Mesothelial cell of epicardium (in vitro differentiated cells): ENCODE data around the gene E2F4. TPM values are rescaled to one million over a fixed set of nuclear protein-coding genes. Genes with fewer than 3 reads are reported as not detected.

Source experiments
- DNase-seq, 2 experiments: peaks; one replicate each; pipeline ENCODE4 v3.0.0; 2021; ENCODE audit warnings: low spot score in 2 of 2; ENCODE audit not compliant: unreplicated experiment in 2 of 2
- H3K27ac Mint-ChIP-seq: 2 replicates; pipeline ENCODE4 v1.8.0; 2021; ENCODE audit warnings: mixed read lengths
- H3K27me3 Mint-ChIP-seq: 2 replicates; pipeline ENCODE4 v1.8.0; 2021; ENCODE audit warnings: low read depth, mixed read lengths
- H3K36me3 Mint-ChIP-seq: 2 replicates; pipeline ENCODE4 v1.8.0; 2021; ENCODE audit warnings: mixed read lengths
- H3K4me1 Mint-ChIP-seq: 2 replicates; pipeline ENCODE4 v1.8.0; 2021; ENCODE audit warnings: mixed read lengths
- H3K4me3 Mint-ChIP-seq: 2 replicates; pipeline ENCODE4 v1.8.0; 2021; ENCODE audit warnings: mild to moderate bottlenecking, moderate library complexity, mixed read lengths
- H3K9me3 Mint-ChIP-seq: 2 replicates; pipeline ENCODE4 v1.8.0; 2021; ENCODE audit warnings: mixed read lengths
- total RNA-seq: library from RNA; stranded (reverse); gene quantifications from 3 replicates; pipeline ENCODE4 v1.2.1, GENCODE V29; 2021
- TF ChIP-seq, protein P1 (sequence below): fragments of 200-600 bp; sonication (generic); IDR thresholded peaks from one replicate; pipeline ENCODE4 v1.5.0; 2021; ENCODE audit warnings: antibody characterized with exemption; ENCODE audit not compliant: unreplicated experiment

The E2F4 gene
- total RNA-seq, 1 donor from 2014 or later, result 80.2 TPM

DNA sequence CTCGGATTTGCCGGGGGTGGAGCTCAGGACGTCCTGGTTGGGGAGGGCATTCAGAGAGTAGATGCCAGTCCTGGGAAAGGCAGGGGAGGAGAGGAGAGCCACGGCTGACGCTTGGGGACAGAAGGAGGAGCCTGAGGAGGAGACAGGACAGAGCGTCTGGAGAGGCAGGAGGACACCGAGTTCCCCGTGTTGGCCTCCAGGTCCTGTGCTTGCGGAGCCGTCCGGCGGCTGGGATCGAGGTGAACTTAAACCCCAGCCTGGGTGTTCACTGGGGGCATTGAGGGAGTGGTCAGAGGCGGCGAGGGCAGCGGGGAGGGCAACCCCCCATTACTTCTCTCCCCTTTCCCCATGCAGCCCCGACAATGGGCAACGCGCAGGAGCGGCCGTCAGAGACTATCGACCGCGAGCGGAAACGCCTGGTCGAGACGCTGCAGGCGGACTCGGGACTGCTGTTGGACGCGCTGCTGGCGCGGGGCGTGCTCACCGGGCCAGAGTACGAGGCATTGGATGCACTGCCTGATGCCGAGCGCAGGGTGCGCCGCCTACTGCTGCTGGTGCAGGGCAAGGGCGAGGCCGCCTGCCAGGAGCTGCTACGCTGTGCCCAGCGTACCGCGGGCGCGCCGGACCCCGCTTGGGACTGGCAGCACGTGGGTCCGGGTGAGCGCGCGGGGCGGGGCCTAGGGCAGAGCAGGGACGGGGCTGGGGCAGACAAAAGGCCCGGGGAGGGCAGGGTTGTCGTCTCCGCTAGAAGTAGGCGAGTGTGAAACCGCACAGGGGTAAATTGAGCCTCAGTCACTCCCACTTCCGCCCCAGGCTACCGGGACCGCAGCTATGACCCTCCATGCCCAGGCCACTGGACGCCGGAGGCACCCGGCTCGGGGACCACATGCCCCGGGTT, 17.9 kb upstream of the E2F4 start:
- TF ChIP-seq, protein P1, sequence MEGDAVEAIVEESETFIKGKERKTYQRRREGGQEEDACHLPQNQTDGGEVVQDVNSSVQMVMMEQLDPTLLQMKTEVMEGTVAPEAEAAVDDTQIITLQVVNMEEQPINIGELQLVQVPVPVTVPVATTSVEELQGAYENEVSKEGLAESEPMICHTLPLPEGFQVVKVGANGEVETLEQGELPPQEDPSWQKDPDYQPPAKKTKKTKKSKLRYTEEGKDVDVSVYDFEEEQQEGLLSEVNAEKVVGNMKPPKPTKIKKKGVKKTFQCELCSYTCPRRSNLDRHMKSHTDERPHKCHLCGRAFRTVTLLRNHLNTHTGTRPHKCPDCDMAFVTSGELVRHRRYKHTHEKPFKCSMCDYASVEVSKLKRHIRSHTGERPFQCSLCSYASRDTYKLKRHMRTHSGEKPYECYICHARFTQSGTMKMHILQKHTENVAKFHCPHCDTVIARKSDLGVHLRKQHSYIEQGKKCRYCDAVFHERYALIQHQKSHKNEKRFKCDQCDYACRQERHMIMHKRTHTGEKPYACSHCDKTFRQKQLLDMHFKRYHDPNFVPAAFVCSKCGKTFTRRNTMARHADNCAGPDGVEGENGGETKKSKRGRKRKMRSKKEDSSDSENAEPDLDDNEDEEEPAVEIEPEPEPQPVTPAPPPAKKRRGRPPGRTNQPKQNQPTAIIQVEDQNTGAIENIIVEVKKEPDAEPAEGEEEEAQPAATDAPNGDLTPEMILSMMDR, result no peak
- Mint-ChIP-seq H3K36me3 (peaks cover 3% of the 10 kb centered on the region), H3K27ac (no peak overlapping the region), H3K4me3 (peak overlapping the region; percentile 66), H3K9me3 (no peaks in the 10 kb centered on the region), H3K4me1 (peaks cover 46% of the 10 kb centered on the region), H3K27me3 (peaks cover 51% of the 10 kb centered on the region)
- DNase-seq, result no peak

DNA sequence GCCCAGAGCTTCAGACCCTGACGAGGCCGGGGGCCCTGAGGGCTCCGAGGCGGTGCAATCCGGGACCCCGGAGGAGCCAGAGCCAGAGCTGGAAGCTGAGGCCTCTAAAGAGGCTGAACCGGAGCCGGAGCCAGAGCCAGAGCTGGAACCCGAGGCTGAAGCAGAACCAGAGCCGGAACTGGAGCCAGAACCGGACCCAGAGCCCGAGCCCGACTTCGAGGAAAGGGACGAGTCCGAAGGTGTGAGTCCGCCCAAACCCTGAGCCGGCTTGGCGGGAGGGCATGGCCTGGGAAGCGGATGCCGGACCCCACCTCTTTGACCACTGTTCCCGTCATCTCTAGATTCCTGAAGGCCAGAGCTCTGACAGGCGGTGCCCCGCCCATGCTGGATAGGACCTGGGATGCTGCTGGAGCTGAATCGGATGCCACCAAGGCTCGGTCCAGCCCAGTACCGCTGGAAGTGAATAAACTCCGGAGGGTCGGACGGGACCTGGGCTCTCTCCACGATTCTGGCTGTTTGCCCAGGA, 17.2 kb upstream of the E2F4 start:
- Mint-ChIP-seq H3K27me3 (peaks cover 44% of the 10 kb centered on the region), H3K27ac (no peak overlapping the region), H3K36me3 (peaks cover 3% of the 10 kb centered on the region), H3K4me1 (peaks cover 41% of the 10 kb centered on the region), H3K4me3 (no peak overlapping the region), H3K9me3 (no peaks in the 10 kb centered on the region)
- no peak for DNase-seq
- TF ChIP-seq, protein P1, result no peak

DNA sequence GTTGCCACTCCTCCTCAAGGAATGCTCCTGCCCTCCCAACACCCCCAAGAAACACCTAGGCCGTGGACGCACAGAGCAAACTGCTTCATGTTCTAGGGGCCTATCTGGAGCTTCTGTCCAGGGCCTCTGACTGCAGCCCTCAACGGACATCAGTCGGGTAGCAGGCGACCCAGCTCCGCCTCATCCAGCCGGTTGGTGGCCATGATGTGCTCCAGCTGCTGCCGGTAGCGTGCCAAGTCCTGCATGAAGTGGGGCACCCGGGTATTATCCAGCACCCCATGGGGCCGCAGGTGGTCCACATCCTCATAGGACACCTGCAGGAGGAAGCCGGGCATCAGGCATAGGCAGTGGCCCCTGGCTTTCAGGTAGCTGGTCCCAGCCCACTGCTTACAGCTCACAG, 15.3 kb upstream of the E2F4 start:
- H3K4me3 Mint-ChIP-seq, result peak overlapping the region; percentile 3
- peaks cover 26% of the 10 kb centered on the region for H3K4me1 Mint-ChIP-seq
- no peak for DNase-seq
- no peak overlapping the region for H3K27ac Mint-ChIP-seq
- TF ChIP-seq, protein P1, result no peak
- peaks cover 40% of the 10 kb centered on the region for H3K27me3 Mint-ChIP-seq
- H3K9me3 Mint-ChIP-seq, result no peaks in the 10 kb centered on the region
- H3K36me3 Mint-ChIP-seq, result peaks cover 3% of the 10 kb centered on the region

DNA sequence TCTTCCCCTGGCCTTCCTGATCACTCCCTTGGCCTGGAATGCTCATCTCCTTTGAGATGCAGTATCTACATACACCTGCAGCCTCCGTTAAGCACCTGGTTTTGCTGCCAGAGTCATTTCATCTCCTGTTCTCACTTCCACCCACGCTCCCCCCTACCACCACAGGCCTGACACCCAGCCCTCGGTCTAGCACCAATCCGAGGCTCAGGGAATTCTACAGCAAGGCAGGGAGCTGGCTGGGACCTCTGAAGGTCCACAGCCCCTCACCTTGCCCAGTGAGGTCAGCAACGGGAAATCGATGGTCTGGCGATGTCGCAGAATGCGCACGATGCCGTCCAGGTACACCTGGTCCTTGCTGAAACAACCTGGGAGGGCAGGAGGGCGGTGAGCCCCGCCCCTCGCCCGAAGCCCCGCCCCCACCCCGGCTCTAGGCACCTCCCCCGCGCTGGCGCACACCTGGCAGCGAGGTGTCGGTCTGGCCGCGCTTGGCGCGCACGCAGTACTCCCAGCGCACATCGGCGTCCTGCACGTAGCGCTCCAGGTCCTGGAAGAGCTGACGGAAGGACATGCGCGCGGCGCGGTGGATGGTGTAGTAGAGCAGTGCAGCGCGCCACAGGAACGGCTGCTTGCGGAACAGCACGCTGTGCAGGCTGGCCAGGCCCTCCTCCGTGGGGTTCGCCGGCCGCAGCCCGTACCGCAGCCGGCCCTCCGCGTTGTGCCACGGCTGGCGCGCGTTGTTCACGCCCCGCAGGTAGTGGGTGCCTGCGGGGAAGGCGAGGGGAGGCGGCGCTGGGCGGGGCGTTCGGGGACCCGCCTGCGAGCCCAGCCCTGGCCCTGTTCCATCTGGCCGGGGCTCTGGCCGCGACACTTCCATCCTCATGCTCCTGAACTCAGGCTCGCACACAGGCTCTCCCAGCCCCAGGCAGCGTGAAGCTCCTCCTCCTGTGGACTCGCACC, 13.9 kb upstream of the E2F4 start:
- peak overlapping the region; percentile 58 for H3K4me3 Mint-ChIP-seq
- TF ChIP-seq, protein P1, result no peak
- H3K36me3 Mint-ChIP-seq, result peaks cover 3% of the 10 kb centered on the region
- DNase-seq, result no peak
- no peaks in the 10 kb centered on the region for H3K9me3 Mint-ChIP-seq
- H3K27me3 Mint-ChIP-seq, result peaks cover 33% of the 10 kb centered on the region
- peaks cover 24% of the 10 kb centered on the region for H3K4me1 Mint-ChIP-seq
- no peak overlapping the region for H3K27ac Mint-ChIP-seq

DNA sequence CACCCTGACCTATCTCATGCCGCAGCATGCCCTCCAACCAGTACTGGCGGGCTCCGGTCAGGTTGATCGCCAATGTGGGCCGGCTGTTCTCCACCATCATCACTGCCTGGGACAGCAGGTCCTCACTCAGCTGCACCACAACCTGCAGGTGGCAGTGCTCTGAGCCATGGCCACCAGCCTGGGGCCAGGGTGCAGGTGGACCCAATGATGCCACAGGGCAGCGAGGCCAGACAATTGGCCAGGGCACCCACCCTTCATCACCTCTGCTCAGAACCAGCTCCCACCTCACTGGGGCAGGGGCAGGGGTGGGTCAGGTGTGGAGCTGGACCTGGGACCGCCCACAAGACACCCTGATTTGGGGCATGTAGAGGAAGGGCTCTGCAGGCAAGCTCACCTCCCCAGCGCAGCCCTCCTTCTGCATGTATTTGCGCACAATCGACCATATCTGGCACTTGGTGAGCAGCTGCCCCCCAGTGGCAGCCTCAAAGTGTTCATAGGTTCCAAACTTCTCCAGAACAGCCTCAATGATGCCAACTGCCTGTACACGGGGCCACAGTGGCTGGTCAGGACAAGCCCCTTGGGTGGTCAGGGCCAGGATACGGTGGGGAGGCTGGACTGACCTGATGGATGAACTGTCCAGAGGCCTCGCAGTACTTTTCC, 12.4 kb upstream of the E2F4 start:
- Mint-ChIP-seq H3K9me3 (no peaks in the 10 kb centered on the region), H3K36me3 (peaks cover 3% of the 10 kb centered on the region)
- no peak for DNase-seq

More for the DNA sequence above, 12.4 kb upstream of the E2F4 start:
- peaks cover 22% of the 10 kb centered on the region for H3K27me3 Mint-ChIP-seq
- TF ChIP-seq, protein P1, result no peak
- H3K4me1 Mint-ChIP-seq, result peaks cover 16% of the 10 kb centered on the region
- no peak overlapping the region for H3K4me3 Mint-ChIP-seq
- H3K27ac Mint-ChIP-seq, result no peak overlapping the region
